ENCODE data around the gene KPNB1. TPM values are rescaled to one million over a fixed set of nuclear protein-coding genes. Genes with fewer than 3 reads are reported as not detected.

Gene KPNB1
- total RNA-seq, 2 experiments from 2014 or later = 232 to 453 TPM

DNA sequence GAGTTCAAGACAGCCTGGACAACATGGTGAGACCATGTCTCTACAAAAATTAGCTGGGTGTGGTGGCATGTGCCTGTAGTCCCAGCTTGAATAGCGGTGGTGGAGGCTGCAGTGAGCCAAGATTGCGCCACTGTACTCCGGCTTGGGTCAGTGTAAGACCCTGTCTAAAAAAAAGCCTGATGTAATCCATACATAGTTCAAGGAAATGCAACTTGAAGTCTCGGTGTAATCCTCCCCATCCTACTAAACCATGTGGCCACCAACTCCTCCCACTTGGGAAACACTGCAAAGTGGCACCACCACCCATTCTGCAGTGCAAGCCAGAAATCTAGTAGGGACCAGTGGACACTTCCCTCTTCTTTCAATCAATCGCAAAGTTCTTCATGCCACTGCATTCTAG, 5.4 kb upstream of the KPNB1 start:
- TF ChIP-seq, protein P1, sequence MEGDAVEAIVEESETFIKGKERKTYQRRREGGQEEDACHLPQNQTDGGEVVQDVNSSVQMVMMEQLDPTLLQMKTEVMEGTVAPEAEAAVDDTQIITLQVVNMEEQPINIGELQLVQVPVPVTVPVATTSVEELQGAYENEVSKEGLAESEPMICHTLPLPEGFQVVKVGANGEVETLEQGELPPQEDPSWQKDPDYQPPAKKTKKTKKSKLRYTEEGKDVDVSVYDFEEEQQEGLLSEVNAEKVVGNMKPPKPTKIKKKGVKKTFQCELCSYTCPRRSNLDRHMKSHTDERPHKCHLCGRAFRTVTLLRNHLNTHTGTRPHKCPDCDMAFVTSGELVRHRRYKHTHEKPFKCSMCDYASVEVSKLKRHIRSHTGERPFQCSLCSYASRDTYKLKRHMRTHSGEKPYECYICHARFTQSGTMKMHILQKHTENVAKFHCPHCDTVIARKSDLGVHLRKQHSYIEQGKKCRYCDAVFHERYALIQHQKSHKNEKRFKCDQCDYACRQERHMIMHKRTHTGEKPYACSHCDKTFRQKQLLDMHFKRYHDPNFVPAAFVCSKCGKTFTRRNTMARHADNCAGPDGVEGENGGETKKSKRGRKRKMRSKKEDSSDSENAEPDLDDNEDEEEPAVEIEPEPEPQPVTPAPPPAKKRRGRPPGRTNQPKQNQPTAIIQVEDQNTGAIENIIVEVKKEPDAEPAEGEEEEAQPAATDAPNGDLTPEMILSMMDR (conservative IDR thresholded peaks at IDR 0.05; ENCODE audit: low read length) = no peak
- no peak for TF ChIP-seq EZH2phosphoT487 (IDR thresholded peaks at IDR 0.05; ENCODE audit: borderline replicate concordance, low read depth, low read length)
- no peak overlapping the region for H3K4me2 ChIP-seq (ENCODE audit: low read length)

DNA sequence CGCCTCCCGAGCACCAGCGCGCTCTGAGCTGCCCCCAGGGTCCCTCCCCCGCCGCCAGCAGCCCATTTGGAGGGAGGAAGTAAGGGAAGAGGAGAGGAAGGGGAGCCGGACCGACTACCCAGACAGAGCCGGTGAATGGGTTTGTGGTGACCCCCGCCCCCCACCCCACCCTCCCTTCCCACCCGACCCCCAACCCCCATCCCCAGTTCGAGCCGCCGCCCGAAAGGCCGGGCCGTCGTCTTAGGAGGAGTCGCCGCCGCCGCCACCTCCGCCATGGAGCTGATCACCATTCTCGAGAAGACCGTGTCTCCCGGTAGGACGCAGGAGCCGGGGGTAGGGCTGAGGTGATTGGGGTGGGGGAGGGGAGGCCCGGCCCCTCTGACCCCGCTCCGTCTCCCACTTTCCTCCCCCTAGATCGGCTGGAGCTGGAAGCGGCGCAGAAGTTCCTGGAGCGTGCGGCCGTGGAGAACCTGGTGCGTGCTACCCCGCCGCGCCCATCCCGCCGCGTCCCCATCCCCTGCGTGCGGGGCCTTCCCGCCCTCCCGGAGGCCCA, 329 bp downstream of the KPNB1 start:
- Histone ChIP-seq H3K4me3 (ENCODE audit: low read depth, low read length, poor library complexity, severe bottlenecking) (peak overlapping the region; percentile 81), H3K27ac (ENCODE audit: low read depth, low read length, poor library complexity, severe bottlenecking) (peak overlapping the region; percentile 92), H4K20me1 (ENCODE audit: insufficient read depth, low read length) (peaks cover 28% of the 10 kb centered on the region), H3K79me2 (ENCODE audit: insufficient read depth, low read depth, low read length) (peaks cover 63% of the 10 kb centered on the region), H3K9me2 (ENCODE audit: insufficient read depth, low read length) (no peaks in the 10 kb centered on the region), H3K4me1 (ENCODE audit: insufficient read depth, low read length, poor library complexity, severe bottlenecking) (peaks cover 49% of the 10 kb centered on the region), H2AFZ (ENCODE audit: low read length) (no peak overlapping the region), H3K4me2 (ENCODE audit: low read length) (peak overlapping the region; percentile 57; the same call in 1 of the 2 replicates), H3K36me3 (ENCODE audit: insufficient read depth, low read length) (peaks cover 44% of the 10 kb centered on the region), H3K9me3 (ENCODE audit: low read length) (no peaks in the 10 kb centered on the region)
- intact Hi-C loops (cut with micrococcal nuclease; ENCODE audit: unreplicated experiment) = loop anchor here (2.0 kb wide), 1 partner anchor 399 kb away; the partner anchor contains the start of gene NFE2L1
- CTCF ChIA-PET (ENCODE audit: unreplicated experiment) = no interaction called here
- POLR2A ChIA-PET = interaction anchor here (0.6 to 2.7 kb wide), 13 partner anchors 9 to 445 kb away, joined by 3 to 15 read pairs (median 4); partner anchors contain the start of genes LRRC46, MRPL10 and TBKBP1
- TF ChIP-seq, protein P1 (conservative IDR thresholded peaks at IDR 0.05; ENCODE audit: low read length) = no peak
- no peak for TF ChIP-seq EZH2phosphoT487 (IDR thresholded peaks at IDR 0.05; ENCODE audit: borderline replicate concordance, low read depth, low read length)
- no TSS peak for BruUV-seq (replicated peaks)
- DNase-seq (ENCODE audit: low spot score) = no peak

More for the DNA sequence above, 5.4 kb upstream of the KPNB1 start:
- DNase-seq (ENCODE audit: low spot score) = no peak
- intact Hi-C loops (cut with micrococcal nuclease; ENCODE audit: unreplicated experiment) = no loop called here
- Histone ChIP-seq H3K9me2 (ENCODE audit: insufficient read depth, low read length) (no peaks in the 10 kb centered on the region), H3K36me3 (ENCODE audit: insufficient read depth, low read length) (no peaks in the 10 kb centered on the region), H3K27ac (ENCODE audit: low read depth, low read length, poor library complexity, severe bottlenecking) (no peak overlapping the region), H2AFZ (ENCODE audit: low read length) (no peak overlapping the region), H4K20me1 (ENCODE audit: insufficient read depth, low read length) (no peaks in the 10 kb centered on the region), H3K4me1 (ENCODE audit: insufficient read depth, low read length, poor library complexity, severe bottlenecking) (peaks cover 43% of the 10 kb centered on the region), H3K79me2 (ENCODE audit: insufficient read depth, low read depth, low read length) (peaks cover 19% of the 10 kb centered on the region; the same call in 1 of the 2 replicates), H3K4me3 (ENCODE audit: low read depth, low read length, poor library complexity, severe bottlenecking) (no peak overlapping the region), H3K9me3 (ENCODE audit: low read length) (no peaks in the 10 kb centered on the region)
- ChIA-PET POLR2A (interaction anchor here (0.6 kb wide), 1 partner anchor 330 kb away, joined by 3 read pairs; no protein-coding TSS in a partner anchor), CTCF (ENCODE audit: unreplicated experiment) (interaction anchor here (0.6 kb wide), 1 partner anchor 247 kb away, joined by 3 read pairs; no protein-coding TSS in a partner anchor)
- no TSS peak for BruUV-seq (replicated peaks)
